ENCODE data around the gene PITX1.

The PITX1 gene

GRCh38 chr5:135038813-135039270, 4.8 kb upstream of the PITX1 start:
- no peak for DNase-seq (ENCODE audit: low spot score)
- Histone ChIP-seq H3K4me3 (peak overlapping the region; percentile 61), H3K27ac (no peak overlapping the region)
- no peak for TF ChIP-seq CTCF (IDR thresholded peaks at IDR 0.05)

- no peak for TF ChIP-seq CTCF (IDR thresholded peaks at IDR 0.05)
- DNase-seq (ENCODE audit: low spot score), result no peak
- H3K4me3 ChIP-seq, result no peak overlapping the region
- no peak overlapping the region for H3K27ac ChIP-seq
These were observed 4.3 kb upstream of the PITX1 start for GRCh38 chr5:135038205-135038812.

GRCh38 chr5:135037519-135038204, 3.6 kb upstream of the PITX1 start:
- Histone ChIP-seq H3K27ac (no peak overlapping the region), H3K4me3 (no peak overlapping the region)
- no peak for TF ChIP-seq CTCF (IDR thresholded peaks at IDR 0.05)
- DNase-seq (ENCODE audit: low spot score), result no peak

GRCh38 chr5:135036405-135036804, 2.4 kb upstream of the PITX1 start:
- H3K27ac ChIP-seq, result no peak overlapping the region
- no peak for DNase-seq (ENCODE audit: low spot score)
- no peak overlapping the region for H3K4me3 ChIP-seq
- TF ChIP-seq CTCF (IDR thresholded peaks at IDR 0.05), result no peak

GRCh38 chr5:135035678-135036030, 1.6 kb upstream of the PITX1 start:
- no peak for DNase-seq (ENCODE audit: low spot score)
- Histone ChIP-seq H3K27ac (no peak overlapping the region), H3K4me3 (no peak overlapping the region)
- no peak for TF ChIP-seq CTCF (IDR thresholded peaks at IDR 0.05)

GRCh38 chr5:135034963-135035677, 1.1 kb upstream of the PITX1 start:
- DNase-seq (ENCODE audit: low spot score), result no peak
- Histone ChIP-seq H3K27ac (no peak overlapping the region), H3K4me3 (no peak overlapping the region)
- TF ChIP-seq CTCF (IDR thresholded peaks at IDR 0.05), result no peak

Data from coronary artery (tissue), 2 donors.